Heart left ventricle (tissue), 13 donors: ENCODE measurements around the gene SPECC1L.

ENCODE experiments used
- POLR2A ChIP-seq, 2 donors: fragments of 450-650 bp; IDR thresholded peaks; one replicate each; pipeline ENCODE4 v1.6.1; 2017; ENCODE audit warnings: antibody characterized with exemption in 2 of 2, mild to moderate bottlenecking in 2 of 2, moderate library complexity in 2 of 2
- TF ChIP-seq, protein P1 (sequence below), 12 donors: fragments of 200-600 bp; sonication (generic) in 4 of 12; IDR thresholded peaks; one replicate each; pipeline versions ENCODE4 v1.5.0 to v1.8.0; 2018 to 2022; ENCODE audit warnings: antibody characterized with exemption in 12 of 12, mild to moderate bottlenecking in 5 of 12
- donor health status: ischemic (EF 13 %, LVEDD 7.1; RV severe dilation, severe dysfunction).
- donor health status: DM: no; HTN: yes; CAD: no.
- donor health status: DM: no; HTN: no; CAD: no.
- donor health status: ischemic (EF 25% LVEDD 6.9; RV normal size, moderate dysfunction).
- donor health status: ischemic (EF 25% LVEDD 5.7; RV mildly dilated, moderate dysfunction).
- donor health status: ischemic (EF 35%, LVEDD 5.7; RV mildly dilated, moderate dysfunction).
- donor health status: nonischemic (EF 11% LVEDD 7.7; RV severe dilation, severe dysfunction).
- donor health status: DM: yes; HTN: yes; CAD: no.
- donor health status: PGD.
- donor health status: ischemic (EF 29% LVEDD 5.4; RV normal size, mild dysfunction).
- donor health status: nonischemic (EF 23%, LVEDD 6.1; RV moderate dilation, normal function).

DNA sequence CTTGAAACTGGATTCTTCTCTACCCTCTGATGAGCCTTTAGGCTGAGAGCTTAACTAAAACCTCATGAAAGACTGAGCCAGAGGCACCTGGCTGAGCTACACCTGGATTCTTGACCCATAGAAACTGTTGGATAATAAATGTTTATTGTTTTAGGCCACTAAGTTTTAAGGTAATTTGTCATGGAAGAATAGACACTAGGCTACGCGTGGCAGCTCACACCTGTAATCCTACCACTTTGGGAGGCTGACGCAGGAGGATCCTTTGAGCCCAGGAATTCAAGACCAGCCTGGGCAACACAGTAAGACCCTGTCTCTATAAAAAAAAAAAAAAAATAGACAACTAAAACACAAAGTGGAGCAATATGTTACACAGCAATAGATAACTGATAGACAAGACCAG, 195.3 kb downstream of the SPECC1L start:
- TF ChIP-seq, protein P1, sequence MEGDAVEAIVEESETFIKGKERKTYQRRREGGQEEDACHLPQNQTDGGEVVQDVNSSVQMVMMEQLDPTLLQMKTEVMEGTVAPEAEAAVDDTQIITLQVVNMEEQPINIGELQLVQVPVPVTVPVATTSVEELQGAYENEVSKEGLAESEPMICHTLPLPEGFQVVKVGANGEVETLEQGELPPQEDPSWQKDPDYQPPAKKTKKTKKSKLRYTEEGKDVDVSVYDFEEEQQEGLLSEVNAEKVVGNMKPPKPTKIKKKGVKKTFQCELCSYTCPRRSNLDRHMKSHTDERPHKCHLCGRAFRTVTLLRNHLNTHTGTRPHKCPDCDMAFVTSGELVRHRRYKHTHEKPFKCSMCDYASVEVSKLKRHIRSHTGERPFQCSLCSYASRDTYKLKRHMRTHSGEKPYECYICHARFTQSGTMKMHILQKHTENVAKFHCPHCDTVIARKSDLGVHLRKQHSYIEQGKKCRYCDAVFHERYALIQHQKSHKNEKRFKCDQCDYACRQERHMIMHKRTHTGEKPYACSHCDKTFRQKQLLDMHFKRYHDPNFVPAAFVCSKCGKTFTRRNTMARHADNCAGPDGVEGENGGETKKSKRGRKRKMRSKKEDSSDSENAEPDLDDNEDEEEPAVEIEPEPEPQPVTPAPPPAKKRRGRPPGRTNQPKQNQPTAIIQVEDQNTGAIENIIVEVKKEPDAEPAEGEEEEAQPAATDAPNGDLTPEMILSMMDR (IDR thresholded peaks at IDR 0.05) = no peak
- no peak for TF ChIP-seq POLR2A (IDR thresholded peaks at IDR 0.05)
